Progenitor cell of endocrine pancreas (in vitro differentiated cells): Measurements from ENCODE around the gene HSD17B8. TPM values are rescaled to one million over a fixed set of nuclear protein-coding genes. Genes with fewer than 3 reads are reported as not detected.

ENCODE experiments used
- DNase-seq: peaks from one replicate; pipeline ENCODE4 v3.0.0; 2021; ENCODE audit warnings: low spot score; ENCODE audit not compliant: unreplicated experiment
- H3K27ac Mint-ChIP-seq: 2 replicates; pipeline ENCODE4 v1.8.0; 2021; ENCODE audit warnings: mild to moderate bottlenecking, moderate library complexity, mixed read lengths
- H3K27me3 Mint-ChIP-seq: 2 replicates; pipeline ENCODE4 v1.8.0; 2021; ENCODE audit warnings: mixed read lengths
- H3K36me3 Mint-ChIP-seq: 2 replicates; pipeline ENCODE4 v1.8.0; 2022; ENCODE audit warnings: mixed read lengths; ENCODE audit not compliant: insufficient read depth
- H3K4me1 Mint-ChIP-seq: 2 replicates; pipeline ENCODE4 v1.8.0; 2021; ENCODE audit warnings: low read depth, mixed read lengths
- H3K4me3 Mint-ChIP-seq: 2 replicates; pipeline ENCODE4 v1.8.0; 2021; ENCODE audit warnings: low read depth, mild to moderate bottlenecking, moderate library complexity, mixed read lengths
- H3K9me3 Mint-ChIP-seq: 2 replicates; pipeline ENCODE4 v1.8.0; 2021; ENCODE audit warnings: low read depth, mixed read lengths
- CTCF ChIP-seq: fragments of 200-600 bp; sonication (generic); IDR thresholded peaks from one replicate; pipeline ENCODE4 v1.5.0; 2021; ENCODE audit warnings: antibody characterized with exemption, mild to moderate bottlenecking; ENCODE audit not compliant: unreplicated experiment
- total RNA-seq: library from RNA; stranded (reverse); gene quantifications from 2 replicates; pipeline ENCODE4 v1.2.1, GENCODE V29; 2021

Gene HSD17B8
- total RNA-seq, 1 donor from 2014 or later, result 9.2 TPM

GRCh38 chr6:33194431-33194979, 9.9 kb upstream of the HSD17B8 start:
- Mint-ChIP-seq H3K4me3 (no peak overlapping the region), H3K36me3 (peaks cover 18% of the 10 kb centered on the region), H3K27ac (no peak overlapping the region), H3K4me1 (peaks cover 28% of the 10 kb centered on the region), H3K9me3 (no peaks in the 10 kb centered on the region), H3K27me3 (peaks cover 29% of the 10 kb centered on the region)
- no peak for DNase-seq
- TF ChIP-seq CTCF, result no peak

- no peak for TF ChIP-seq CTCF
- Mint-ChIP-seq H3K4me1 (peaks cover 28% of the 10 kb centered on the region), H3K27me3 (peaks cover 21% of the 10 kb centered on the region), H3K36me3 (peaks cover 18% of the 10 kb centered on the region), H3K9me3 (no peaks in the 10 kb centered on the region), H3K27ac (no peak overlapping the region), H3K4me3 (no peak overlapping the region)
- no peak for DNase-seq
Observed at GRCh38 chr6:33195304-33196165, 8.9 kb upstream of the HSD17B8 start.

GRCh38 chr6:33197431-33198048, 6.9 kb upstream of the HSD17B8 start:
- no peaks in the 10 kb centered on the region for H3K9me3 Mint-ChIP-seq
- H3K4me1 Mint-ChIP-seq, result peaks cover 36% of the 10 kb centered on the region
- DNase-seq, result no peak
- peak; percentile 73 for TF ChIP-seq CTCF
- peak overlapping the region; percentile 72 for H3K4me3 Mint-ChIP-seq
- no peak overlapping the region for H3K27ac Mint-ChIP-seq
- peaks cover 4% of the 10 kb centered on the region for H3K27me3 Mint-ChIP-seq
- peaks cover 25% of the 10 kb centered on the region for H3K36me3 Mint-ChIP-seq

- peaks cover 37% of the 10 kb centered on the region for H3K4me1 Mint-ChIP-seq
- peaks cover 33% of the 10 kb centered on the region for H3K36me3 Mint-ChIP-seq
Observed at GRCh38 chr6:33198159-33198852, 6.1 kb upstream of the HSD17B8 start.

More at GRCh38 chr6:33198159-33198852, 6.1 kb upstream of the HSD17B8 start:
- H3K27ac Mint-ChIP-seq, result no peak overlapping the region
- H3K9me3 Mint-ChIP-seq, result no peaks in the 10 kb centered on the region
- peak overlapping the region; percentile 72 for H3K4me3 Mint-ChIP-seq
- DNase-seq, result no peak
- H3K27me3 Mint-ChIP-seq, result no peaks in the 10 kb centered on the region
- TF ChIP-seq CTCF, result no peak
